Panc1 (cell line): Measurements from ENCODE around the gene MTX1.

Experiments used
- POLR2AphosphoS5 ChIP-seq: IDR thresholded peaks from 2 replicates; pipeline ENCODE4 v1.6.1; 2012; ENCODE audit warnings: mild to moderate bottlenecking, low read depth, low read length, moderate library complexity
- REST ChIP-seq, 2 experiments: IDR thresholded peaks; 2 replicates each; pipeline ENCODE4 v1.6.1; 2011 to 2012; ENCODE audit warnings: low read depth in 2 of 2, control low read depth in 1 of 2, low read length in 1 of 2, mild to moderate bottlenecking in 1 of 2, moderate library complexity in 1 of 2; ENCODE audit not compliant: insufficient read depth in 1 of 2
- TCF7L2 ChIP-seq: IDR thresholded peaks from 2 replicates; pipeline ENCODE4 v1.6.1; 2011; ENCODE audit warnings: mild to moderate bottlenecking, low read depth, low read length, inconsistent platforms
- TF ChIP-seq, protein P1 (sequence below): fragments of 450-650 bp; IDR thresholded peaks from 2 replicates; pipeline ENCODE4 v1.5.1; 2017; ENCODE audit warnings: mild to moderate bottlenecking

DNA sequence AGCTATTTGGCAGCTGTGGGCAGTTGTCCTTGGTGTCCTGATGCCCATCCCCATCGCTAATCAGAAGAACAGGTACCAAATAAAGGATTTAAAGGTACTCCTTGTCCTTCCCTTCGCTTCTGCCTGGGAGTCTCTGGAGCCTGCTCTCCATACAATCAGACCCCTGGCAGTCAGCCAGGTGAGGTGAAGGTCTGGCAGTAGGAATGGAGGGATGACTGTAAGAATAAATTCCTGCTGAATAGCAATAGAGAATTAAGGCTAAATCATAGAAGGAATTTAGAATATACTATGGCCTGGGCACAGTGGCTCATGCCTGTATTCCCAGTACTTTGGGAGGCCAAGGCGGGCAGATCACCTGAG is 10.0 kb upstream of the MTX1 start:
- no peak for TF ChIP-seq REST (IDR thresholded peaks at IDR 0.05; ENCODE audit: insufficient read depth in 1 of 2, low read depth in 2 of 2, low read length in 1 of 2)
- TF ChIP-seq POLR2AphosphoS5: no peak
- TF ChIP-seq TCF7L2: no peak
- TF ChIP-seq, protein P1, sequence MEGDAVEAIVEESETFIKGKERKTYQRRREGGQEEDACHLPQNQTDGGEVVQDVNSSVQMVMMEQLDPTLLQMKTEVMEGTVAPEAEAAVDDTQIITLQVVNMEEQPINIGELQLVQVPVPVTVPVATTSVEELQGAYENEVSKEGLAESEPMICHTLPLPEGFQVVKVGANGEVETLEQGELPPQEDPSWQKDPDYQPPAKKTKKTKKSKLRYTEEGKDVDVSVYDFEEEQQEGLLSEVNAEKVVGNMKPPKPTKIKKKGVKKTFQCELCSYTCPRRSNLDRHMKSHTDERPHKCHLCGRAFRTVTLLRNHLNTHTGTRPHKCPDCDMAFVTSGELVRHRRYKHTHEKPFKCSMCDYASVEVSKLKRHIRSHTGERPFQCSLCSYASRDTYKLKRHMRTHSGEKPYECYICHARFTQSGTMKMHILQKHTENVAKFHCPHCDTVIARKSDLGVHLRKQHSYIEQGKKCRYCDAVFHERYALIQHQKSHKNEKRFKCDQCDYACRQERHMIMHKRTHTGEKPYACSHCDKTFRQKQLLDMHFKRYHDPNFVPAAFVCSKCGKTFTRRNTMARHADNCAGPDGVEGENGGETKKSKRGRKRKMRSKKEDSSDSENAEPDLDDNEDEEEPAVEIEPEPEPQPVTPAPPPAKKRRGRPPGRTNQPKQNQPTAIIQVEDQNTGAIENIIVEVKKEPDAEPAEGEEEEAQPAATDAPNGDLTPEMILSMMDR: no peak
